ENCODE data around the gene BACH2.

DNA sequence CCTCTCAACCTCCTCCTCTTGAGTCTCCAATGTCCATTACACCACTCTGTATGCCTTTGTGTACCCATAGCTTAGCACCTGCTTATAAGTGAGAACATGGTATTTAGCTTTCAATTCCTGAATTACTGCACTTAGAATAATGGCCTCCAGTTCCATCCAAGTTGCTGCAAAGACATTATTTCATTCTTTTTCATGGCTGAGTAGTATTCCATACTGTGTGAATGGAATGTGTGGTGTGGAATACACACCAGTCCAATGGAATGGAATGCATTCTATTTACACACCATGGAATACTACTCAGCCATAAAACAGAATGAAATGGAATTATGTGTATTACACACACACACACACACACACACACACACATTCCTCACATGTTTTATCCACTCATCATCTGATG is 116.1 kb downstream of the BACH2 start:
- TF ChIP-seq, protein P1, sequence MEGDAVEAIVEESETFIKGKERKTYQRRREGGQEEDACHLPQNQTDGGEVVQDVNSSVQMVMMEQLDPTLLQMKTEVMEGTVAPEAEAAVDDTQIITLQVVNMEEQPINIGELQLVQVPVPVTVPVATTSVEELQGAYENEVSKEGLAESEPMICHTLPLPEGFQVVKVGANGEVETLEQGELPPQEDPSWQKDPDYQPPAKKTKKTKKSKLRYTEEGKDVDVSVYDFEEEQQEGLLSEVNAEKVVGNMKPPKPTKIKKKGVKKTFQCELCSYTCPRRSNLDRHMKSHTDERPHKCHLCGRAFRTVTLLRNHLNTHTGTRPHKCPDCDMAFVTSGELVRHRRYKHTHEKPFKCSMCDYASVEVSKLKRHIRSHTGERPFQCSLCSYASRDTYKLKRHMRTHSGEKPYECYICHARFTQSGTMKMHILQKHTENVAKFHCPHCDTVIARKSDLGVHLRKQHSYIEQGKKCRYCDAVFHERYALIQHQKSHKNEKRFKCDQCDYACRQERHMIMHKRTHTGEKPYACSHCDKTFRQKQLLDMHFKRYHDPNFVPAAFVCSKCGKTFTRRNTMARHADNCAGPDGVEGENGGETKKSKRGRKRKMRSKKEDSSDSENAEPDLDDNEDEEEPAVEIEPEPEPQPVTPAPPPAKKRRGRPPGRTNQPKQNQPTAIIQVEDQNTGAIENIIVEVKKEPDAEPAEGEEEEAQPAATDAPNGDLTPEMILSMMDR (IDR thresholded peaks at IDR 0.05), result no peak
- no peak for TF ChIP-seq POLR2A (IDR thresholded peaks at IDR 0.05)
- TF ChIP-seq EP300 (IDR thresholded peaks at IDR 0.05), result no peak
